Activated CD8-positive, alpha-beta T cell treated with anti-CD3 and anti-CD28 coated beads, Interleukin-2, amount 10 ng/mL, durations not matched to agents 7 days and 5 days (primary cell): ENCODE results near the gene SPATA33. TPM values are rescaled to one million over a fixed set of nuclear protein-coding genes. Genes with fewer than 3 reads are reported as not detected.
A peak's percentile ranks its signal among the peaks of the same experiment; 100 is the strongest.
"Not testable (repeated sequence)": the region's sequence is repeated elsewhere in the genome, so short reads cannot be mapped to it uniquely, and the experiment has no call there.

Experiments
- ATAC-seq: fragments of 150-1000 bp; cut with Tn5 transposase; one replicate; pipeline ENCODE4 v1.10.0; 2021; ENCODE audit warnings: moderate library complexity
- CTCF ChIA-PET: fragments of 350-600 bp; sonication (Branson Sonifier 250); formaldehyde crosslinking; loops from one replicate; lab custom pipeline; 2021; ENCODE audit warnings: antibody characterized with exemption; lab: Charles Lee
- POLR2A ChIA-PET: fragments of 350-600 bp; sonication (Branson Sonifier 250); formaldehyde crosslinking; loops from one replicate; lab custom pipeline; 2021; ENCODE audit warnings: antibody characterized with exemption; lab: Charles Lee
- DNase-seq: peaks from one replicate; pipeline ENCODE4 v3.0.0-alpha.2; 2020
- H3K27ac Mint-ChIP-seq: one replicate; pipeline ENCODE4 v1.8.0; 2021; ENCODE audit warnings: mild to moderate bottlenecking, mixed read lengths
- H3K27me3 Mint-ChIP-seq: one replicate; pipeline ENCODE4 v1.8.0; 2021; ENCODE audit warnings: low read depth, mixed read lengths
- H3K36me3 Mint-ChIP-seq: one replicate; pipeline ENCODE4 v1.8.0; 2021; ENCODE audit warnings: low read depth, mixed read lengths
- H3K4me1 Mint-ChIP-seq: one replicate; pipeline ENCODE4 v1.8.0; 2021; ENCODE audit warnings: low read depth, mixed read lengths
- H3K4me3 Mint-ChIP-seq: one replicate; pipeline ENCODE4 v1.8.0; 2021; ENCODE audit warnings: mild to moderate bottlenecking, mixed read lengths
- H3K9me3 Mint-ChIP-seq: one replicate; pipeline ENCODE4 v1.8.0; 2022; ENCODE audit warnings: mixed read lengths; ENCODE audit not compliant: insufficient read depth
- total RNA-seq, 2 experiments: library from RNA; stranded (reverse); gene quantifications; one replicate each; pipeline ENCODE4 v1.2.3, GENCODE V29; 2021

Gene SPATA33
- total RNA-seq, 2 experiments from 2014 or later: 13.2 to 16.1 TPM

DNA sequence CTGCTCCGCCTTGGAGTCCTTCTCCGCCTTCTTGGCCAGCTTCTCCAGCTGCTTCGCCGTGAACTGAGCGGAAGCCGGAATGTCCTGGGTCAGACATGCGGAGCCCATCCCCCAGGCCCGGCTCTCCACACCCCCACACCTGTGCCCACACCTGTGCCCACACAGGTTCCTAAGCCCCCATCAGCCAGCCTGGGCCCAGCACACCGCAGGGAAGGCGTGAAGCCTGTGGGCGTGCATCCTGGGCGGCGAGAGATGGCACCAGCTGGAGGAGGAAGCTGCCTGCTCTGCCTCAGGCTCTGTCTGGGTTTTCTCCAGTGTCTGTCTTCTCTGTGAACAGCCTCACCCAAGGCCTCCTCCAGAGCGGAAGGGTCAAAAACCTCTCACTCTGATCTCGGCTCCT lies 6.1 kb upstream of the SPATA33 start:
- peaks cover 36% of the 10 kb centered on the region for H3K36me3 Mint-ChIP-seq
- H3K27ac Mint-ChIP-seq: no peak overlapping the region
- ATAC-seq (no peak), DNase-seq (no peak)
- H3K27me3 Mint-ChIP-seq: no peaks in the 10 kb centered on the region
- ChIA-PET CTCF (no interaction called here), POLR2A (no interaction called here)
- H3K9me3 Mint-ChIP-seq: no peaks in the 10 kb centered on the region
- H3K4me1 Mint-ChIP-seq: peaks cover 24% of the 10 kb centered on the region
- no peak overlapping the region for H3K4me3 Mint-ChIP-seq

DNA sequence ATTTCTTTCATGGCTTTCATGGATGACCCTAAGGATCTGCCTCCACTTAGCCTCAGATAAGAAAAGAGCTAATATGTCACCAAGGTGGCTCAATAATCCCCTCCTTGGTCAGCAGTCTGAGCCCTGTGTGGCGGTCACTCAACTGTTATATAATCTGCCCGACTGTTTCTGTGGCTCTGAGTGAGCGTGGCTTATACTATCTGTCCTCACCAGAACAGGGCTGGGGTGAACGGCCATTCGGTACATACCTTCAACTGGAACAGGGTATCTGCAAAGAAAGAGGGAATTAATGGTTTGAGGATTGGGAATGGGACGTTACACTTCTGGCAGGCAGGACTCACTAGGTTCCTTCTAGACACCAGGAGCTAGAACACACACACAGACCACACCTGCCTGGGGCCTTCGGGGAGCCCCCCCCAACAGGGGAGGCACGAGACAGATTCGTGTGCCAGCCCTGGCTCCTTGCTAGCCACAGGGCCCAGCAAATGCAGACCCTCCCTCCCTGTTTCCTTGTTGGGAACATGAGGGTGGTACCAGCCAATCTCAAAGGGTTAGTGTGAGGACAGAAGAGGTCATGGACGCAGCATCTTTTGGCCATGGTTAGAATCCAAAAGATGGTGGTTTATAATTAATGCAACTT lies 3.9 kb upstream of the SPATA33 start:
- H3K27me3 Mint-ChIP-seq: no peaks in the 10 kb centered on the region
- ATAC-seq (no peak), DNase-seq (no peak)
- peaks cover 30% of the 10 kb centered on the region for H3K36me3 Mint-ChIP-seq
- ChIA-PET POLR2A (interaction anchor here (1.4 kb wide), 1 partner anchor 33 kb away, joined by 3 read pairs; the partner anchor contains the start of gene CDK10), CTCF (no interaction called here)
- H3K4me1 Mint-ChIP-seq: peaks cover 30% of the 10 kb centered on the region
- no peak overlapping the region for H3K27ac Mint-ChIP-seq
- no peak overlapping the region for H3K4me3 Mint-ChIP-seq
- no peaks in the 10 kb centered on the region for H3K9me3 Mint-ChIP-seq

DNA sequence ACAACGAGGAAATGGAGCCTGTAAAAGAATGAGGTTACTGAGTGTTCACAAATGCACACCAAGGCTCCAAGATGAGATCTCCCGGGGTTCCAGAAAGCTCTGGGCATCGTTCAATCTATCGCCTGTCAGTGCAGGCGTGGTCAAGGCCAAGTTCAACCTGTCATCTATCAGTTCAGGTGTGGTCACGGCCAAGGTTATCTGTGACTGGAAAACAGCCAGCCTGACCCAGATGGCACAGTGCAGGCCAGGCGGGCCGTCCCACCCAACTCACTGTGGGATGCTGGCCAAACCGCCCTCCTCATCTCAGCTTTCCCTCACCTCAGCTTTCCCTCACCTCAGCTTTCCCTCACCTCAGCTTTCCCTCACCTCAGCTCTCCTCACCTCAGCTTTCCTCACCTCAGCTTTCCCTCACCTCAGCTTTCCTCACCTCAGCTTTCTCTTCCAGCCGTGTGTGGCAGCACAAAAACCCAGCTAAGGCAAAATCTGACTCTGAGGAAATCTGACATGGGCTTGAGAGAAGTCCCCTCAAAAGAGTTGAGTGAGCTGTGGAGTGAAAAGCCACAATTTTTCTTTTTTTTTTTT lies 2.5 kb upstream of the SPATA33 start:
- POLR2A ChIA-PET: interaction anchor here (1.1 kb wide), 1 partner anchor 206 kb away, joined by 3 read pairs; no protein-coding TSS in a partner anchor
- ATAC-seq: no peak
- CTCF ChIA-PET: no interaction called here
- peak overlapping the region; percentile 22 for H3K27ac Mint-ChIP-seq
- peaks cover 39% of the 10 kb centered on the region for H3K4me1 Mint-ChIP-seq
- no peaks in the 10 kb centered on the region for H3K27me3 Mint-ChIP-seq
- peak overlapping the region; percentile 84 for H3K4me3 Mint-ChIP-seq
- H3K36me3 Mint-ChIP-seq: peaks cover 29% of the 10 kb centered on the region
- no peak for DNase-seq
- H3K9me3 Mint-ChIP-seq: no peaks in the 10 kb centered on the region

DNA sequence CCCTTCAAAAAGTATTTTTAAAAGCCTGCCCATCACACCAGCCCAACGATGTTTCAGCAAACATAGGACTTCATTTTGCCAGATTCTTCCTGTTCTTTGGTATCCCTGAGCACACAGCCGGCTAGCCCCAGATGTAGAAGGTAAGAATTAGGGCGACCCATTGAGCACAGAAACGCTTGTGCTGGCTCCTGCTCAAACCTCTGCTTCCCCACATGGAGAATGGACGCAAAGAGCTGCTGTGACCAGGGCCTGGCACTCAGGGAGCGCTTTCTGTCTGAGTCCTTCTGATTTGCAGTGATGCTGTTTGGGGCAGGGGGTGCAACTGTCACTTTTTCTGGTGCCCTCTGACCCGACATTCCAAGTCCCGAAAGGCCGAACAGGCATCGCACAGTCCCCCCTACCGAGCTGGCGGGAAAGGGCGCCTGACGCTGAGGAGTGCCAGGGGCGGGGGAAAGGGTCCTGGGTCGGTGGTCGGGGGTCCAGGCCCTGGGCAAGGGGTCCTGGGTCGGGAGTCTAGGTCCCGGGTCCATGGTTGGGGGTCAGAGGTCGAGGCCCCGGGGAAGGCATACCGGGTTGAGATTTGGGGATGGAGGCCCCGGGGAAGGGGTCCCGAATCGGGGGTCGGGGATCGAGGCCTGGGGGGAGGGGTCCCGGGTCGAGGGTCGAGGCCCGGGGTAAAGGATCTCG lies 1.1 kb upstream of the SPATA33 start:
- ATAC-seq: no peak
- peak overlapping the region; percentile 84 for H3K4me3 Mint-ChIP-seq
- CTCF ChIA-PET: interaction anchor here (2.6 kb wide), 1 partner anchor 44 kb away, joined by 13 read pairs; no protein-coding TSS in a partner anchor

DNA sequence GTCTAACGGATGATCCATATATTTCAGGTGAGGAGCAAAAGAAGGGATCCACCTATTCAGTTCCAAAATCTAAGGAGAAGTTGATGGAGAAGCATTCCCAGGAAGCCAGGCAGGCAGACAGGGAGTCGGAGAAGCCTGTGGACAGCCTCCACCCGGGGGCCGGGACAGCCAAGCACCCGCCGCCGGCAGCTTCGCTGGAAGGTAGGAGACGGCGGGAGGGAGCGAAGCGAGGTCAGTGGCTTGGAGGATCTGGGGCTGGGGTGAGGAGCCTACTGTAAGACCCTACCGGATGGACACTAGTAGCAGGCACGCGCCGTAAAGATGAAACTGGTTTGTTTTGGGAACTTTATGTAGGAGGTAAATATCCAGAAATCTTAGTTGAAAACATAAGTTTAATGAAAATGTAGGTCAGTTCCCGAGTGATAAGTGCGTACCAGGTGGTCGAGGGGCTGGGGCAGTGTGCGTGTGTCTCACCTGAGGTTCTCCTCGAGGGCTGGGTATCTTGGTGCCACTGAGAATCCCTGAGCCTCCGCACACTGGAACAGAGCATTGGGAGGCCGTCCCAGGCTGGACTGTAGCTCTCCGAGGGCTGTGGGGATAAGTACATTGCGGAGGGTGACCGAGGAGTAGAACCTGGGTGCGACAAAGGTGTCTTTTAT lies 714 bp downstream of the SPATA33 start:
- Mint-ChIP-seq H3K4me1 (peaks cover 43% of the 10 kb centered on the region), H3K9me3 (no peaks in the 10 kb centered on the region), H3K4me3 (peak overlapping the region; percentile 84), H3K27me3 (no peaks in the 10 kb centered on the region), H3K36me3 (peaks cover 46% of the 10 kb centered on the region), H3K27ac (peak overlapping the region; percentile 75)
- peak; percentile 16 for ATAC-seq
- CTCF ChIA-PET: interaction anchor here (0.9 to 2.6 kb wide), 4 partner anchors 21 to 93 kb away, joined by 3 to 13 read pairs (median 4); partner anchors contain the start of gene CDK10
- POLR2A ChIA-PET: interaction anchor here (0.6 to 1.9 kb wide), 3 partner anchors 12 to 418 kb away, joined by 3 to 7 read pairs (median 4); partner anchors contain the start of gene CDK10
- DNase-seq: no peak

More for the DNA sequence above, 1.1 kb upstream of the SPATA33 start:
- no peak for DNase-seq
- Mint-ChIP-seq H3K4me1 (peaks cover 43% of the 10 kb centered on the region), H3K36me3 (peaks cover 39% of the 10 kb centered on the region), H3K27ac (peak overlapping the region; percentile 78), H3K27me3 (no peaks in the 10 kb centered on the region), H3K9me3 (no peaks in the 10 kb centered on the region)
- POLR2A ChIA-PET: interaction anchor here (1.4 kb wide), 1 partner anchor 67 kb away, joined by 3 read pairs; no protein-coding TSS in a partner anchor

DNA sequence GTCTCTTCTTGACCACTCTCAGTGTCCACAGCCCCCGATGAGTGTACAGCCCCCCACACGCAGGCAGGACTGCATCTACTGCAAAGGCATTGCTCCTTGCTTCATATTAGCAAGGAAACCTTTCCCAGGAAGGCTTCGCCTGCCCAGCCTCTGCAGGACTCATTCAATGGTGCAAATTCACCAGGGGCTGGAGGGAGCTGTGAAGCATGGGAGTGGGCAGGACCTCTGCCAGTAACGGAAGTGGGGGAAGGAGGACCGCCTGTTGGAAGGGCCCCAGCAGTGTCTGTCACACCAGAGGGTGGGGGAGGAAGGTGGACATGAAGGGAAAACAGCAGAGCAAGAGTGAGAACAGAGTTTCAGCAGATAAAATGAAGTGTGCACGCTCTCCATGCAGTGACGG lies 2.5 kb downstream of the SPATA33 start:
- Mint-ChIP-seq H3K36me3 (peaks cover 51% of the 10 kb centered on the region), H3K27ac (no peak overlapping the region), H3K27me3 (no peaks in the 10 kb centered on the region), H3K4me3 (no peak overlapping the region), H3K4me1 (peaks cover 33% of the 10 kb centered on the region), H3K9me3 (no peaks in the 10 kb centered on the region)
- POLR2A ChIA-PET: no interaction called here
- DNase-seq (no peak), ATAC-seq (no peak)
- CTCF ChIA-PET: no interaction called here

DNA sequence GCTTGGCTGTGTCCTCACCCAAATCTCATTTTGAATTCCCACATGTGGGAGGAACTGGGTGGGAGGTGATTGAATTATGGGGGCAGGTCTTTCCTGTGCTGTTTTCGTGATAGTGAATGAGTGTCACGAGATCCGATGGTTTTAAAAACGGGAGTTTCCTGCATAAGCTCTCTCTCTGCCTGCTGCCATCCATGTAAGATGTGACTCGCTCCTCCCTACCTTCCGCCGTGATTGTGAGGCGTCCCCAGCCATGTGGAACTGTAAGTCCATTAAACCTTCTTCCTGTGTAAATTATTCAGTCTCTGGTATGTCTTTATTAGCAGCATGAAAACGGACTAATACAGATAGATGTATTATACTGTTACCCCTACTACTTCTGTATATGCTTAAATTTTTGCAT lies 3.6 kb downstream of the SPATA33 start:
- H3K36me3 Mint-ChIP-seq: peaks cover 45% of the 10 kb centered on the region
- ChIA-PET CTCF (no interaction called here), POLR2A (no interaction called here)
- DNase-seq: no peak
- no peak overlapping the region for H3K27ac Mint-ChIP-seq
- H3K9me3 Mint-ChIP-seq: no peaks in the 10 kb centered on the region
- no peak overlapping the region for H3K4me3 Mint-ChIP-seq
- no peaks in the 10 kb centered on the region for H3K27me3 Mint-ChIP-seq
- peaks cover 22% of the 10 kb centered on the region for H3K4me1 Mint-ChIP-seq
- no peak for ATAC-seq

DNA sequence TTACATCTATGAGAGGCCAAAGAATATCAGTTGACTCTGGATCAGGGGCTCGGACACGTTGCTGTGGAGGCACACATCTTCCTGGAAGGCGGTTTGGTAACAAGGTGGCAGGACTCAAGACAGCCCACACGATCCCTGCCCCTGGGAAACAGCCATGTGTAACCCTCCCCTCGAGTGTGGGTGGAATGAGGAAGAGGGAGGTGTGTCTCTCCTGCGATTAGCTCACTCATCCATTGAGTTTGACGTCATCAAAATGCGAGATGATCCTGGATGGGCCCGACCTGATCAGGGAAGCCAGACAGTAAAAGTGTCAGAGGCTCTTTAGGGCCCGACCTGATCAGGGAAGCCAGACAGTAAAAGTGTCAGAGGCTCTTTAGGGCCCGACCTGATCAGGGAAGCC lies 6.6 kb downstream of the SPATA33 start:
- ATAC-seq, H3K27ac Mint-ChIP-seq, POLR2A ChIA-PET, H3K9me3 Mint-ChIP-seq, DNase-seq, H3K4me3 Mint-ChIP-seq, H3K27me3 Mint-ChIP-seq: not testable (repeated sequence)
- CTCF ChIA-PET: interaction anchor here (0.7 kb wide), 1 partner anchor 64 kb away, joined by 3 read pairs; no protein-coding TSS in a partner anchor
- peaks cover 38% of the 10 kb centered on the region for H3K36me3 Mint-ChIP-seq
- peaks cover 22% of the 10 kb centered on the region for H3K4me1 Mint-ChIP-seq

DNA sequence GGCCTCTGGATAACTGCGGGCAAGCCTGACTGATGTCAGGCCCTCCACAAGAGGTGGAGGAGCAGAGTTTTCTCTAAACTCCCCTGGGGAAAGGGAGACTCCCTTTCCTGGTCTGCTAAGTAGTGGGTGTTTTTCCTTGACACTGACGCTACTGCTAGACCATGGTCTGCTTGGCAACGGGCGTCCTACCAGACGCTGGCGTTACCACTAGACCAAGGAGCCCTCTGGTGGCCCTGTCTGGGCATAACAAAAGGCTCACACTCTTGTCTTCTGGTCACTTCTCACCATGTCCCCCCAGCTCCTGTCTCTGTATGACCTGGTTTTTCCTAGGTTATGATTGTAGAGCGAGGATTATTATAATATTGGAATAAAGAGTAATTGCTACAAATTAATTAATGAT lies 9.4 kb downstream of the SPATA33 start:
- H3K4me1 Mint-ChIP-seq: peaks cover 12% of the 10 kb centered on the region
- H3K9me3 Mint-ChIP-seq, H3K4me3 Mint-ChIP-seq, DNase-seq, ATAC-seq, H3K27me3 Mint-ChIP-seq, POLR2A ChIA-PET, H3K27ac Mint-ChIP-seq, CTCF ChIA-PET: not testable (repeated sequence)
- H3K36me3 Mint-ChIP-seq: peaks cover 17% of the 10 kb centered on the region

DNA sequence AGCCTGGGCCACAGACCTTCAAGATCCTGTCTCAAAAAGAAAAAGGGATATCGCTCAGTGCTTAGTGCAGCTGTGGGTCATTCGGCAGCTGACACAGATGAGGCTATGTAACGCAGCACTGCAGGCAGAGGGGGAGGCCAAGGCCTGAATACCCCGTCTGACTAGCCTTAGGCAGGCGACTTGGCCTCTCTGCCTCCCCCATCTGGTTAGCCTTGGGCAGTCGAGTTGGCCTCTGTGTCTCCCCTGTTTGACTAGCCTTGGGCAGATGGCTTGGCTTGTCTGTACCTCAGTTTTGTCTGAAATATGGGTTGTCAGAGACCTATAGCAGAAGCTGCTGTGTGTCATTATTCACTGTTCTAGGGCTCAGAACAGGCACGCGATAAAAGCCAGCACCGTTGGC lies 10.0 kb downstream of the SPATA33 start:
- DNase-seq: no peak
- POLR2A ChIA-PET: no interaction called here
- Mint-ChIP-seq H3K36me3 (peaks cover 14% of the 10 kb centered on the region), H3K27me3 (no peaks in the 10 kb centered on the region), H3K9me3 (no peaks in the 10 kb centered on the region), H3K27ac (no peak overlapping the region), H3K4me3 (no peak overlapping the region), H3K4me1 (peaks cover 12% of the 10 kb centered on the region)
- CTCF ChIA-PET: interaction anchor here (1.6 kb wide), 1 partner anchor 33 kb away, joined by 8 read pairs; the partner anchor contains the start of gene SPATA2L
- ATAC-seq: no peak

DNA sequence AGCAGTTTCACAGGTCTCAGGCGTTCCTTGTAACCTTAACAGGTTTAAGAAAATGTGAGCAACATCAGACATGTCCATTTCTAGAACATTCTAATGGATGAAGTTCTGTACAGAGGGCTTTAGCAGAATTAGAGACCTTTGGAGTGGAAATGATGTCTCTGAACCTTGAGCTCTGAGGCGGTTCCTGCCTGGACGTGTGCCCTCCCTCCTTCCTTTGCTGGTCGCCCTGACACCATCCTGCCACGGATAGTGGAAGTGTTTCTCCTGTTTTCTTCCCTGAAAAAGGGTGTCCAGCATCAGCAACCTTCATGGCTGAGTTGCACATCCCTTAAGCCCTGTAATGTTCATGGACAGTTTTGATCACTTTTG lies 11.1 kb downstream of the SPATA33 start:
- no peak overlapping the region for H3K4me3 Mint-ChIP-seq
- H3K4me1 Mint-ChIP-seq: peaks cover 12% of the 10 kb centered on the region
- peaks cover 9% of the 10 kb centered on the region for H3K36me3 Mint-ChIP-seq
- no peak for ATAC-seq
- no peak for DNase-seq
- no peaks in the 10 kb centered on the region for H3K9me3 Mint-ChIP-seq
- ChIA-PET CTCF (interaction anchor here (0.8 to 1.6 kb wide), 3 partner anchors 32 to 453 kb away, joined by 3 to 8 read pairs (median 3); partner anchors contain the start of gene SPATA2L), POLR2A (no interaction called here)
- H3K27ac Mint-ChIP-seq: no peak overlapping the region
- no peaks in the 10 kb centered on the region for H3K27me3 Mint-ChIP-seq
